Esophagus muscularis mucosa (tissue), 4 donors: ENCODE results near the gene PDGFD.

Experiments
- CTCF ChIP-seq, 3 experiments: fragments of 200-600 bp in 2 of 3; fragments of 450-650 bp in 1 of 3; sonication (generic) in 2 of 3; IDR thresholded peaks; one replicate each; pipeline ENCODE4 v1.5.1; 2017 to 2019; ENCODE audit warnings: antibody characterized with exemption in 3 of 3, mild to moderate bottlenecking in 2 of 3, moderate library complexity in 1 of 3
- EP300 ChIP-seq: sonication (generic); formaldehyde crosslinking; IDR thresholded peaks from one replicate; pipeline ENCODE4 v1.6.1; 2017; ENCODE audit warnings: antibody characterized with exemption
- POLR2A ChIP-seq: fragments of 450-650 bp; IDR thresholded peaks from one replicate; pipeline ENCODE4 v1.6.1; 2017; ENCODE audit warnings: antibody characterized with exemption, moderate library complexity, mild to moderate bottlenecking, low read depth

DNA sequence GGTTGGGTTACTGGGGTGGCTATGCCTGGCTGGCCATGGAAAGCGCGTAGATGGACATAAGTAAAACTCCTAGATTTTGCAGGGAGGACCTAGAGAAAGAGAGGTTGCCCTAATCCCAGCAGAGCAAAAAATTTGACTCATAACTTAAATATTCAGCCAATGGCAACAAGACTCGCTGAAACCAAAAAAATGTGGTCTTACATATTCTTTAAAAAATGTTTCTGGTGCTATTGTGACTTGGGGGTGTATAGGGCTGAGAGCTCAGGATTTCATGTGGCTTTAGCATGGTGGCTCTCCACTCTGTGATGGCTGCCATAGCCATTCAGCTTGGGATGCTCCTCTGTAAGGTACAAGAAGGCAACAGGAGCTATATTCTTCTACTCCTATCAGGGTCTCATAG is 27.2 kb upstream of the PDGFD start:
- no peak for TF ChIP-seq CTCF (IDR thresholded peaks at IDR 0.05)
- no peak for TF ChIP-seq EP300
- TF ChIP-seq POLR2A: no peak
